GM12875 (cell line): ENCODE measurements around the gene PLEKHD1.

Experiments
- H3K4me3 ChIP-seq: one replicate; pipeline ENCODE4 v1.5.1; 2011; ENCODE audit warnings: low read depth, low read length, control low read depth
- TF ChIP-seq, protein P1 (sequence below): IDR thresholded peaks from 2 replicates; pipeline ENCODE4 v1.5.1; 2011; ENCODE audit warnings: low read depth, mild to moderate bottlenecking, control low read depth, inconsistent platforms, low read length, moderate library complexity, borderline replicate concordance; ENCODE audit not compliant: insufficient read depth

Gene PLEKHD1

DNA sequence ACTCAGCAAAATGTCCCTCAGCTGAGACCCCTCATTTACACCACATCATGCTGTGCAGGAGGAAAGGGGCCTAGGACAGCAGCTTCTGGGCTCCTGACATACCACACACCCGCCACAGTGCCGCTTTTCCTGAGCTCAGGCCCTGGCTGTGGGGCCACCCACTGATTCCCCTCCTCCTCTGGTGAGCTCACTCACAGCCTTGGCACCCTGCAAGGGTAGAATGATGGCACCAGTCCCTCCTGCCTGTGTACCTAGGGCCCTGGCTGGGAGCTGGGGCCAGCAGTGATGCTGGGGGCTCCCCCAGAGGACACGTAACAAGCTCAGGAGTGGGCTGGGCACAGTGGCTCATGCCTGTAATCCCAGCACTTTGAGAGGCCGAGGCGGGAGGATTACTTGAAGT lies 44.4 kb downstream of the PLEKHD1 start:
- TF ChIP-seq, protein P1, sequence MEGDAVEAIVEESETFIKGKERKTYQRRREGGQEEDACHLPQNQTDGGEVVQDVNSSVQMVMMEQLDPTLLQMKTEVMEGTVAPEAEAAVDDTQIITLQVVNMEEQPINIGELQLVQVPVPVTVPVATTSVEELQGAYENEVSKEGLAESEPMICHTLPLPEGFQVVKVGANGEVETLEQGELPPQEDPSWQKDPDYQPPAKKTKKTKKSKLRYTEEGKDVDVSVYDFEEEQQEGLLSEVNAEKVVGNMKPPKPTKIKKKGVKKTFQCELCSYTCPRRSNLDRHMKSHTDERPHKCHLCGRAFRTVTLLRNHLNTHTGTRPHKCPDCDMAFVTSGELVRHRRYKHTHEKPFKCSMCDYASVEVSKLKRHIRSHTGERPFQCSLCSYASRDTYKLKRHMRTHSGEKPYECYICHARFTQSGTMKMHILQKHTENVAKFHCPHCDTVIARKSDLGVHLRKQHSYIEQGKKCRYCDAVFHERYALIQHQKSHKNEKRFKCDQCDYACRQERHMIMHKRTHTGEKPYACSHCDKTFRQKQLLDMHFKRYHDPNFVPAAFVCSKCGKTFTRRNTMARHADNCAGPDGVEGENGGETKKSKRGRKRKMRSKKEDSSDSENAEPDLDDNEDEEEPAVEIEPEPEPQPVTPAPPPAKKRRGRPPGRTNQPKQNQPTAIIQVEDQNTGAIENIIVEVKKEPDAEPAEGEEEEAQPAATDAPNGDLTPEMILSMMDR, result no peak
- H3K4me3 ChIP-seq, result no peak overlapping the region

DNA sequence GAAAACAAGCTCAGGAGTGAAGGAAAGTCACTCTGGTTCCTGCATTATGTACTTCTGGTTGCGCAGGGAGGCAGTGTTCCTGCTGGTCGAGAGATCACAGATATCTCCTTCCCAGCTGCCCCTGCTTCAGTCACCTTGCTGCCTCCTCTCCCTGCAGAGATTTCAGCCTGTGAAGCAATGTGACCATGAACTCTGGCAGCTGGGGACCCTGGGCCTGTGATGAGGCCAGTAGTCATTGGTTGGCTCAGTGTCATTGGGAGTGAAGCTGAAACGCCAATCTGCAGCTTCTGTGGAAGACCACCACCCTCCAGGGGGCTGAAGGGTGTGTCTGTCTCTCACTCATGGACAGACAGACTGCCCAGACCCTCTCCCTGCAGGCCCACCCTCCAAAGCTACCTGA lies 45.0 kb downstream of the PLEKHD1 start:
- no peak overlapping the region for H3K4me3 ChIP-seq
- TF ChIP-seq, protein P1, result no peak

DNA sequence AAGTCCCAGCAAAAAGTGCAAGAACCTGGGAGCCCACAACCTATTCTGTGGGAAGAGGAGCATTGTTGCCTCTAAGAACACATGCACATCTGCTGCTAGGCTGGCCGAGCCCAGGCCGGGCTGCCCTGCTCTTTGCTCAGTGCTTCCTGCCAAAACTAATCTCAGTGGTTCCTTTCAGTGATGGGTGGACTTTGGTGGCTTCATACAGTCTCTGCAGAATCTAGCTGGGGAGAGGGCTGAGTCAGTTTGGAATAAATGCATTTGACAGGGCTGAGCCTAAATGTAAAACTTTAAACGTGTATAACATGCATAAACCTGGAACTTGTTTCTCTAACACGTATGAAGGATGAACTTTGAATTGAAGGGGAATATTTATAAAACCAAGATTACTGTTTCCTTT lies 45.6 kb downstream of the PLEKHD1 start:
- no peak overlapping the region for H3K4me3 ChIP-seq
- TF ChIP-seq, protein P1, result no peak

DNA sequence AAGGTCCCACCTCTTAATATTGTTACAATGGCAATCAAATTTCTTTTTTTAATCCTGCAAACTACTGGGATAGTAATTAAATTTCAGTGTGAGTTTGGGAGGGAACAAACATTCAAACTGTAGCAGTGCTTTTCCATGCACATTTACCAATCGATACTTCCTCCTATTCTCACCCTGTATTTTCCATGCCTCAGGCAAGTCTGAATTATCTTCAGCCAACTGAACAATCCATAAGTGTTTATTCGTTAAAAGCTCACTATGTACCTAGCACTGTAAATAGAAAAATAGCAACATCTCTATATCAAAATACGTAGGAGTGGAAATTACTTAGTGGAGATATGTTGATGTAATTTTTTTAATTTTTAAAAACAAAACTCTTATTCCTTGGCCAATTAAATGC lies 46.6 kb downstream of the PLEKHD1 start:
- H3K4me3 ChIP-seq, result no peak overlapping the region
- TF ChIP-seq, protein P1, result no peak

DNA sequence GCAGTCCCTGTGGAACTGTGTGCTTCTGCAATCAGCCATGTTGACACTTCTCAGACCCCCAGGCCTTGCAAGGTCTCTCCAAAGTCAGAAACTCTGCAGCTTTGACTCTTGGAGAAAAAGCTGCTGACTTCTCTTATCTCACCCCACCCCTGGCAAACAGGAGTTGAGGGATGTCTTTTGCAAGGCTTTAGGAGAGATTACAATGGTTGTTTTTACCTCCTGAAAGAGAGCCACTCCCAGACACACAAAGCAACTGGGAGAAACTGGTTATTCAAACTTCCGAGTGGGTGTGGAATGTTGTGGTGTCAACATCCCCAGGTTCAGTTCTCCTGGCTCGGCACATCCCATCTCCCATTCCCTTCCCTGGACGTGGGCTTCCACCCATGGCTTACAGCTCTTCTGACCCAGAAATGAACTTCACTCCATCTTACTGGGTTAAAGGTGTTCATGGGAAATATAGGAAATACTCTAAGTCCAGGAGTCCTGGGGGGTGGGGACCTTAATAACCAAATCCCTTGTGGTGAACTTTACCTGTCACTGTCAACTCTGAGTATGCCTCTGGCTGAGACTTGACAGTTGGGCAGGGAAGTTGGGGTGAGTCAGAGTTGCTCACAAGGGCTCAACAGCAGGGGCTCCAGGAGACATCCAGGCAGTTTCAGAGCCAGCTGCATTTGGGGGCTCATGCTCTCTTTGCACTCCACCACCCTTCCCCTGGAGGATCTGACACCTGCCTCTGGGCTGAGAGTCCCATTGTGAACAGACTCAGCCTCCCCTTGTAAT lies 48.2 kb downstream of the PLEKHD1 start:
- TF ChIP-seq, protein P1, result no peak
- H3K4me3 ChIP-seq, result no peak overlapping the region

DNA sequence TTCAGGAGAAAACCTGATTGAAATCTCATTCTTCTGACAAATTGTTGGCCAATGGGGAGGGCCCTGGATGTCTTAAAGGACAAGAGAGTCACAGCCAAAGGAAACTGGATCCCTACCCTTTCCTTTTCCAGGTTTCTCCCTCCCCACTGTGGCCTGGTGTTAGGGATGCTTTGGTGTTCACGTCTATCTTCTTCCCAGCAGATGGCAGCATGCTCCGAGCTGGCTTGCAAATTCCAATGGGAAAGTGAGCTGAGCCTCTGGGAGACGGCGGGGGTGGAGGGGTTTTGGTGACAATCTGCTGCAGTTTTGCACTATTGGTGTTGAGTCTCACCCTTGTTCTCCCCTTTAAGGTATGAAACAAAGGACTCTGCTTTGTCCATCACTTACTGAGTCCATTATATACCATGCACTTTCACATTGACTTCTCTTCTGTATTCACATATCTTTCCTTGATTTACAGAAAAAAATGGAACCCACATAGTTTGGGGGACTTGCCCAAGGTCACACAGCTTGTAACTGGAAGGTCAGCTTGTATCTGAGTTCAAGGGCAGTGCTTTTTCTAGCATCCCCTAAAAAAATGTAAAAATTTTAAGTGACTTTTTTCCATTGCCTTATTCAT lies 50.8 kb downstream of the PLEKHD1 start:
- H3K4me3 ChIP-seq, result no peak overlapping the region
- TF ChIP-seq, protein P1, result peak; percentile 48

DNA sequence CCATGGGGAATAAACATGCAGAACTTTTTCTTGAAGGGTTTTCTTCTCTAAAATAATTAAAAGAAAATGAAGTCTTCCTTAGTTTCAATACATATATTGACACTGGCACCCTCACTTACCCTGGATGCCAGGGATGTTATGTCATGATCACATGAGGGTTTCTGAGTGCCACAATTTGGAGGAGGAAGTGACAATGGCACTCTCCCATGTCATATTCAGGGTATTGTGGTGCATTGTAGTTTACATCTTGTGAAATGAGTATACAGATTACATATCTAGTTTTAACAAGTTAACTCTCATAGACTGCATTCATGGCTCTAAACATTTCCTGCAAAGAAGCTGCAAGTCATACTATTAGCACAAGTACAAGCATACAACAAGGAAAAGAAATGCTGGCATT lies 52.4 kb downstream of the PLEKHD1 start:
- H3K4me3 ChIP-seq, result no peak overlapping the region
- TF ChIP-seq, protein P1, result no peak
